GM19455 (cell line): ENCODE measurements around the gene MYO5C.

Experiments used
- ATAC-seq: cut with Tn5 transposase; IDR thresholded peaks from one replicate; pipeline ENCODE4 v1.9.1; 2021; ENCODE audit not compliant: unreplicated experiment

MYO5C gene

GRCh38 chr15:52280326-52281084, 15.1 kb downstream of the MYO5C start:
- no peak for ATAC-seq

GRCh38 chr15:52278636-52279367, 16.8 kb downstream of the MYO5C start:
- no peak for ATAC-seq

- ATAC-seq = no peak
These were observed 17.5 kb downstream of the MYO5C start for GRCh38 chr15:52278135-52278534.

GRCh38 chr15:52277575-52277974, 18.0 kb downstream of the MYO5C start:
- no peak for ATAC-seq

- no peak for ATAC-seq
These were observed 19.3 kb downstream of the MYO5C start for GRCh38 chr15:52276256-52276770.

DNA sequence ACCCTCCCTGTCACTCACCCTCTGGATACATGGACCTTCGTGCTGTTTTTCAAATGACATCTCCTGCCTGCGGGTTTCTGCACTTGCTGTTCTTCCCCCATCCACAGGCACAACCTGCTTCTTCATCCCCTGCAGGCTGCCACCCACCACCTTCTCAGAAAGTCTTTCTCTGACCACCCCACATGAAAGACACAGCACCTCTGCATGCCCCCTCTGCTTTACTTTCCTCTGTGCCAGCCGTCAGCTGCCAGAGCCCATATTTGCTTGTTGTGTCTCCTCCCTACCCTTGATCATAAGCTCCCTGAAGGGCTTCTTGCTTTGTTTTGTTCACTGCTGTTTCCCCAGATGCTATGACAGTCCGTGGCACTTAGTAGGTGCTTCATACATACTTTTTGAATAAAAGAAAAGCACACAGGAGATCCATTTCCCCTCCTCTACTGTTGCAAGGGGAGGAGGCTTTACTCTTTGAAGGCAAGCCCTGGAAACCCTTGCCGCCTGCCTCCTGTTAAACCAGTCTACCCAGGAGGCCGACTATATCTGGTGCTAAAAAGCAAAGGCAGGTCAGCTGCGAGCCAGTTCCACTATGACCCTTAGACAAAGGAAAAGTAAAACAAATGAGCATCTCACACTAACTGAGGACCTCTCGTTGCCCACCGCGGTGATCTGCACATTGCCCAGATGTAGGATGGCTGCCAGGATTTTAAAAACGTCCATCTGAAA, 31.9 kb downstream of the MYO5C start:
- no peak for ATAC-seq

DNA sequence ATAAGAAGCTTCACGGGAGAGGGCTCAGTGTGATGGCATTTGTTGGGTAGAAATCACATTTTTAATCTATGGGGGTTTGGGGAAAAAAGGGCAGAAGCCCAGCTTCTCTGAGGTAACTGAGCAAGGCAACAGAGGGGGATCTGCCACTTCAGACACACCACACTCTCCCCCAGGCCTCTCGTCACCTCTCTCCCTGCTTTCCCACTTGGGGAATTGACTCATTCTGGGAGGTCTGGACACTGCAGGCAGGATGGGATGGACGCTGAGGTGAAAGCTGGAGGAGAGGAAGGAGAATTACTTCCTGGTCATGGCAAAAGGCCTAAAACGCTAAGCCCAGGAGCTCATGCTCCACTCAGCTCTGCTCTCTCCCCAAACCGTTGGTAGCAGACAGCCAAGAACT, 33.2 kb downstream of the MYO5C start:
- no peak for ATAC-seq

GRCh38 chr15:52261498-52262242, 33.9 kb downstream of the MYO5C start:
- peak; percentile 97 for ATAC-seq

GRCh38 chr15:52261026-52261425, 34.6 kb downstream of the MYO5C start:
- ATAC-seq = no peak

DNA sequence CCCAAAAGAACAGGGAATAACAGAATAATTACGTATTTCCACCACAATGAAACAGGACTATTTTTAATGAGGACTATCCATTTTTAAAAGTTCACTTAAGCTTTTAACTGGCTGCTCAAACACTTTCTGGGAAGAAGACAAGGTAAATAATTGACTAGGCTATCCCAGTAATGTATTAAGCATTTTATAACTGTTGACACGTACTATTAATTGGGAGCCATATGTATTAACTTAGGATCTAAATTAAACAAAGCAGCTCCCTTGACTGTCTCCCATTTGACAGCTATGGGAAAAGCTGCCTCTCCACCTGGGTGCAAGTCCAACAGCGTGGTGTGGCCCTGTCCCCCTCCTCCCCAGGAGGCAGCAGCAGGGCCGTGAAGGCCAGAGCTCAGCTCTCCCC, 36.1 kb downstream of the MYO5C start:
- no peak for ATAC-seq

GRCh38 chr15:52258461-52258860, 37.1 kb downstream of the MYO5C start:
- ATAC-seq = no peak

DNA sequence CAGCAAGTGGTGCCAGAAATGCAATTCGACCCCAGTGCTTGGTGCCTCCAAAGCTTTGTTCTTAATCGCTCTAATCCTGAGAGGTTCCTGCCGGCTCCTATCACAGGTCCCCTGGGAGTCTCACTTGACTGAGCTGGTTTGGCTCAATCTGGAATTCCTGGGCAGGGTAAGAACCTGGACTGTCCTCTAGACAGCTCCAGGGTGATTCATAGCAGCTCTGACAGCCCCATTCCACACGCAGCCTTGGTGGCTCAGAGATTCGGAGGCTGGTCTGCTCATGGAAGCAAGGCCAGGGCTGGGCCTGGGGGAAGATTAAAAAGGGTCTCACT, 37.9 kb downstream of the MYO5C start:
- ATAC-seq = no peak

DNA sequence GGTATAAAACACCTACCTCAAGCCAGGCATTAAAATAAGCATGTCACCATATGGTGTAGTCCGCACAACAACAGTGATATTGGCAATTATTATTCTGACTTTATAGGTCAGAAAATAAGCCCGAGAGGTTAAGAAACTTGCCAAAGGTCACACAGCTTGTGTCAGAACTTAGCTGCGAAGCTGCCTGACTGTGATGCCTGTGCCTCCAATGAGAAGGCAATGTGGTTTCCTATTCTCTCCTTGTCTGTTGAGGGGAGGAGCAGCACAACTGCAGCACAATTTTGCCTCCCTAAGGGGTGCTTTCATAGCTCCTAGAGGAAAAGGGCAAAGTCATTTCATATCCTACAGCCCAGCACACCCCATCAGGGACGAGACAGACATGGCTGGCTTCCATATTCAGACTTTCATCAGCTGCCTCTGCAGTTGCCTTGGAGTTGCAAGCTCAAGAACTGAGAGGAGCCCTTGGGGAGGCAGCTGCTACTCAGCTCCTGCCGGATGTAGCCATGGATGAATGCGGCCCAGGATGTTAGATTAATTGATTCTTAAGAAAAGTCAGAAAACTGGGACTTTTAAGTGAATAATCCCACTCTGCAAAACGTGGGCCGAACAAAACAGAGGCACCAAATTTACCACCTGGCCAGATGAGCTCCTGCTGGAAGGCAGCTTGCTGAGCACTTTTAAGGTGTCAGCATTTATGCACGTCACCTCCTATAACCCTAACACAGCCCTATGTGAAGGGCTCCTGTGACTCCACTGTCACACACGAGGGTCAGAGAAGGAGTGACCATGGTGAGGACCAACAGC, 38.5 kb downstream of the MYO5C start:
- ATAC-seq = no peak

DNA sequence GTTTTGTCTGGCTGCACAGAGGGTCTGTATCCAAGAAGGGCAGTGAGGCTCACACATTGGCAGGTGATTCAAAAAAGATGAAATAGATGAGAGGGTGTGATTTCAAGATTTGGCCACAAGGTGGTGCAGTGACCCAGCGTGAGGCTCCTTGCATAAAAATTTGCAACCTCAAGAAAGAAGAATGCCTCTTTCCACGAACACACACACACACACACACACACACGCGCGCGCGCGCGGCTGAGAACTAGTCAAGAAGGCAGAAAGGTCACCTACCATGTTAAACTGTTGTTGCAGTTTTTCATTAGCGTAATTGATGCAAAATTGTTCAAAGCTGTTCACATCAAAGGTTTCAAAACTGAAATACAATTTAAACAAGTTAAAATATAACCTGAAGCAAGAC, 39.2 kb downstream of the MYO5C start:
- ATAC-seq = no peak

GRCh38 chr15:52255935-52256334, 39.7 kb downstream of the MYO5C start:
- no peak for ATAC-seq

DNA sequence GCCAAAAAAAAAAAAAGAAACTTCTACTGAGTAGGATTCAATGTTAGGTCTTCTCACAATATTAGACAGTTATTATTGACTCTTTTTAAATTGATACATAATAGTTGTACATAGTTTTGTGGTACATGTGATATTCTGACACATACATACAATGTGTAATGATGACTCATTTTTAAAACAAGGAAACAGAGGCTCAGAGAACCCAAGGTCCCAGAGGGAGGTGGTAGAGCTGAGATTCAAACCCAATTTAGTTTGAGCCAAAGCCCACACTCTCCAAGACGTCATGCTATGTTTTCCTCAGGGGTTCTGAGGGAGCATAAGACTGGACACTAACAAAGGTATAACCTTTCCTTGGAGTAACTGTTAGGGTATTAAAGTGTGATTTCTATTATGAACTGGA, 40.6 kb downstream of the MYO5C start:
- ATAC-seq = no peak

DNA sequence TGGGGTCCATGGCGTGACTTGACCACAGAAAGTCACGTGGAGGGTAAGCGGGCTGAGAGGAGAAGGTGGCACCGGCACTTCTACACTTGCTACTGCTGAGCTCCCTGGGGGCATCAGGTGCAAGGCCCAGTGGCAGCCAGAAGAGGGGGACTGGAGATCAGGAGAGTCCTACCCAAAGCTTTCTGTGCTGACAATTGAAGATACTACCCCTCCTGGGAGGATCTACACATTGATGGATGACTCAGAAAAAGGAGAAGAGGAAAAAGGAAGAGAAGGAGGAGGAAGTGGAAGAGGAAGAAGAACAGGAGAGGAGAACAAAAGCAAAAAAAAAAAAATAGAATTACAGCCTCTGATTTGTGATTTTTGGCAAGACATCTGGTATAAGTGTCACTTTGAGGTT, 41.2 kb downstream of the MYO5C start:
- no peak for ATAC-seq

DNA sequence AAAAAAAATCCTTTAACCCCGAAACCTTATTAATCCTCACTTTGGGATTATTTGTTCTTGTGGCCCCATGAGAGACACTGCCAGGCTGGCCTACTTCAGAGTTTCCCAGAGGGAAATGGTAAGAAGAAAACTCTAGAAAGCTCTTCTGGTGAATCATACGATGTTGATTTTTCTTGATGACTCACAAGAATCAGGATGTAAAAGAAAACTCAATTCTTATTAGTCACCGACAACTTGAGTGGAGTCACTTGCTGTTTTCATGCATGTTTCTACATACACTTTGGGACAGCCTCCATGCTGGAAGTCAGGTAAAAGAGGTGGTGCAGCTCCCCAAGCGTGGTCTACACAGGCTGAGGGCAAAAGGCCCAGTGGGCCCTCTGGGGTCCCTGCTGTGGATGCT, 42.8 kb downstream of the MYO5C start:
- no peak for ATAC-seq

- ATAC-seq = no peak
These were observed 44.3 kb downstream of the MYO5C start for GRCh38 chr15:52251144-52251860.

DNA sequence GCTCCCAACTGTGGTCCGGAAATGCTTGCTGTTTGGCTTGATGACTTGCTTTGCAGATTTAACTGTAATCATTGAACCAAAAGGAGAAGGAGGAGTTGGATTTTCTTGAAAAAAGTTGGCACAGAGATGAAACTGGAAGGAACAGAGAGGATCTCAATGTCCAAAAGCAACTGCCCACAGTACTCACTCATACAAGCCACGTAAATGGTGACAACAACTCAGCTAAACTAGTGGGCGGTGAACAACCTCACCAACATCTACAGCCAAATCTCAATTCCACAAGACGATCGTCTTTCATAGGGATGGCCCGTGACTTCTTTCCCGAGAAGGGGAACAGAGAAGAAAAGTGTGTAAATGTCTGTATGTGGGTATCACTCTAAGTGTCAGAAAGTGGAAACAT, 48.1 kb downstream of the MYO5C start:
- ATAC-seq = no peak
